GM18907 (cell line): ENCODE data around the gene SIRPB2.
"Not testable (repeated sequence)": the region's sequence is repeated elsewhere in the genome, so short reads cannot be mapped to it uniquely, and the experiment has no call there.

ENCODE experiments used
- ATAC-seq: cut with Tn5 transposase; IDR thresholded peaks from one replicate; pipeline ENCODE4 v1.9.1; 2021; ENCODE audit warnings: mild to moderate bottlenecking, moderate library complexity; ENCODE audit not compliant: unreplicated experiment

The SIRPB2 gene

DNA sequence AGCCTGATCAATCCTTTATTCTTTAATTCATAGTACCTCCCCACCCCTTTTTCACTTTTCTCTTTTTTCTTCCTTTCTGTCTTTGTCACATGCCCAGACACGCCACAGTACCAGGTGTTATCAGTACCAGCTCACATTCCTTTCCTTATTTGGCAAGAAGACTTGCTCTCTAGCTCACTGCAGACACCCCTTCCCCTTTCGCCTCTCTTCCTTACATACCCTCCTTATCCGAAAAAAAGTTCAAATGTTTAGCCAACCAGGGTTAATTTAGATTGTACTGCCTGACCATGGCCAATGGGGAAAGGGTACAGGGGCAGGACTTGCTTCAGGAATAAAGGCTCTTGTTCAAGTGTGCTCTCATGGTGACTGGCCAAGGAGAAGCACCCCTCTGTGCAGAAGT lies 9.3 kb upstream of the SIRPB2 start:
- no peak for ATAC-seq

DNA sequence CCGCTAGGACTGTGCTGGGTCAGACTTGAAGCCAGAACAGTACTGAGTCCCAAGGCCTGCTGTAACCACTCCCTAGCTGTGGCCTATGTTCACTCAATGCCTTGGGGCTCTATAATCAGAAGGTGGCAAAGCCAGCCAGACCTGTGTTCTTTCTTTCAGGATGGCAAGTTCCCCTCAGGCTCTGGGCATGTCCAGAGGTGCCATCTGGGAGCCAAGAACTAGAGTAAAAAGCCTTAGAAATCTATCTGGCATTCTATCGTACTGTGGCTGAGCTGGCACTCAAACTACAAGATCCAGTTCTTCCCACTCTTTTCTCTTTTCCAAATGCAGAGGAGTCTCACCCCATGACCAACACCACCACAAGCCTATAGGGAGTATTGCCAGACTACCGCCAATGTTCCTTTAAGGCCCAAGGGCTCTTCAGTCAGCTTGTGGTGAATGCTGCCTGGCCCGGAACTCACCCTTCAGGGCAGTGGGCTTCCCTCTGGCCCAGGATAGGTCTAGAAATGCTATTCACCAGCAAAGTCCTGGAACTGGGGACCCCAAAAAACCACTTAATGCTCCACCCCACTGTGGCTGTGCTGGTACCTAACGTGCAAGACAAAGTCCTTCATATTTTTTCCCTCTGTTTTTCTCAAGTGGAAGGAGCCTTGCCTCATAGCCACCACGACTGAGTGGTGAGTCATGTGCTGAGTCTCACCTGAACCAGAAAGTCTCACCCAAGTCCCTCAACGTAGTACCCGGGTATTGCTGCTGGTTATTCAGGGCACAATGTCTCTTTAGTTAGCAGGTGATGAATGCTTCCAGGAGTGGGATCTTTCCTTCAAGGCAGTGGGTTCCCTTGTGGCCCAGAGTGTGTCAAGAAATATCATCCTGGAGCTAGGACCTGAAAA lies 8.6 kb upstream of the SIRPB2 start:
- ATAC-seq: no peak

DNA sequence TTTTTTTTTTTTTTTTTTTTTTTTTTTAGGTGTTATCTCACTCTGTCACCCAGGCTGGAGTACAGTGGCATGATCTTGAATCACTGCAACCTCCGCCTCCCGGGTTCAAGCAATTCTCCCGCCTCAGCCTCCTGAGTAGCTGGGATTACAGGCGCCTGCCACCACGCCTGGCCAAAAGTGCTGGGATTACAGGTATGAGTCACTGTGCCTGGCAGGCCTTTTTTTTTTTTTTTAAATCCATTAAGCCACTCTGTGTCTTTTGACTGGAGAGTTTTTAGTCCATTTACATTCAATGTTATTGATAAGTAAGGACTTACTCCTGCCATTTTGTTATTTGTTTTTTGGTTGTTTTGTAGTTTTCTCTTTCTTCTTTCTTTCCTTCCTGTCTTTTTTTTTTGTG lies 6.2 kb upstream of the SIRPB2 start:
- not testable (repeated sequence) for ATAC-seq

- ATAC-seq: no peak
Measured at GRCh38 chr20:1496930-1497329, 5.7 kb upstream of the SIRPB2 start.

DNA sequence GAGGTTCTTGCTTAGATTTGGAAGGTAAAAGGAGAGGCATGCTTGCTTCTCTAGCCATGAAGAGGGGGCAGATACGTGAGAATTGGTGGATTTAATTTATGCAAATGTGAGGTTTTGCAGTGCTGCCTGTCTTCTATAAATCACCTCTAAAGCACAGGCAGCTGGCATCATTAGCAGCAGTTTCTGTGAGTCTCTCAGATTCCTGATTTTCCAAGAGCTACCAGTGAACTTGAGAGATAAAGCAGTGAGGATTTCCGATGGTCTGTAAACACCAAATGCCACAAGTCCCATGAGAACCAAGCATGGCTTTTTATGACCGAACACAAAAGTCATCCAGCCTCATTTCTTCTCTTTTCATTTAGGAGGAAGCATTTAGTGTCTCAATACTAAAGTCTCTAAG lies 3.2 kb upstream of the SIRPB2 start:
- ATAC-seq: no peak

DNA sequence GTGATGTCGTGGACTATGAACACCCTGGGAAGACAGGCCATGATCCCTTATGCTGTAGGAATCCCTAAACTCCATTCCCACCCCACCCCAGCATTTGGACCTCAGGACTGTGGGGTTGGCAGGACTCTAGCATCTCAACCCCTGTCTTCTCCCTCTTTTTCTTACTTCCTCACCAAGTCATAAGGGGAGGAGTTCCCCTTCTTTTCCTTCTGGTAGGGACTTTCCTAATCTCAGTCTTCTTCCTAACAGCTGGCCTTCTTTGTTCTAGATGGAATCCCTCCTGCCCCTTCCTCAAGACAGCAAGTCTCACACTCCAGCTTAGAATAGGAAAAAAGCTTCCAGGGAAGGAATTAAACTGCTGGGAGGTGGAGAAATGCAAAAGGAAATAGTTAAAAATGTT lies 2.3 kb upstream of the SIRPB2 start:
- no peak for ATAC-seq

- no peak for ATAC-seq
Measured at GRCh38 chr20:1491860-1492642, 831 bp upstream of the SIRPB2 start.

- ATAC-seq: no peak
Measured at GRCh38 chr20:1490643-1491195, 501 bp downstream of the SIRPB2 start.

GRCh38 chr20:1489764-1490436 lies 1.3 kb downstream of the SIRPB2 start:
- ATAC-seq: no peak

DNA sequence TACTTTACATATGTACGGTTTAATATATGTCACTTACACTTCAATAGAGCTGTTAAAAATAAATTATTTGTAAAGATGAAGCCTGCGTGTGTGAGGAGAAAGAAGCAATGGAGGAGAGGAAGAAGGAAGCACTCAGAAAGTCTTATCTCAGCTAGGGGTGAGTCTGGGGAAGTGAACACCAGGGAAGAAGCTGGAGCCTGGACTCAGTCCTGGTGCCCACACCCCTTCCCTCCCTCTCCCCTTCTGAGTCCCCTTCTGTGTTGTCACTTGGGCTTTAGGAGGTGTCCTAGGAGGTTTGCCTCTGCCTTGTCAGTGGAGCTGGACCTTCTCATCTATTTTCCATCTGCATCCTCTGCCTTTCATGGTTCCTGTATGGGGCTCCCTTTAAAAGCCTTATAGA lies 1.9 kb downstream of the SIRPB2 start:
- no peak for ATAC-seq

- no peak for ATAC-seq
Measured at GRCh38 chr20:1486566-1486965, 4.7 kb downstream of the SIRPB2 start.

- ATAC-seq: no peak
Measured at GRCh38 chr20:1484438-1485116, 6.6 kb downstream of the SIRPB2 start.

- no peak for ATAC-seq
Measured at GRCh38 chr20:1479831-1480595, 11.2 kb downstream of the SIRPB2 start.

DNA sequence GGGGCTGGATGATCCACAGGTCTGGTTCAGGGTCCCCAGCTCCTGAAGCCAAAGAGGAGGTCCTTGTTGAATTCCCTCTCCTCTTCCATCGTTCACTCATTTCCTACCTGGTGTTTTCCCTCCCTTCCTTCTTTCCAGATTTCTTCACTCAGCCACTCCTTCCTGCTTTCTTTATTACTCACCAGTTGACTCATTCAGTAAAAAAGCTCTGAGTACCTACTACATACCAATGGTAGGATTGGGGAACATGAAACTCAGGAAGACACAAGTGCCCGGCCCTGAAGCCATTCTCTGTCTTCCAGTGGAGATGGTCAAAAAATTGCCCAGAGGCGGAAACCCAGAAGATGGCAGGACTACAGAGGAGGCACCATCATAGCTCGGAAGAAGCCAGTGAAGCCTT lies 12.7 kb downstream of the SIRPB2 start:
- no peak for ATAC-seq

- no peak for ATAC-seq
Measured at GRCh38 chr20:1477896-1478490, 13.2 kb downstream of the SIRPB2 start.

DNA sequence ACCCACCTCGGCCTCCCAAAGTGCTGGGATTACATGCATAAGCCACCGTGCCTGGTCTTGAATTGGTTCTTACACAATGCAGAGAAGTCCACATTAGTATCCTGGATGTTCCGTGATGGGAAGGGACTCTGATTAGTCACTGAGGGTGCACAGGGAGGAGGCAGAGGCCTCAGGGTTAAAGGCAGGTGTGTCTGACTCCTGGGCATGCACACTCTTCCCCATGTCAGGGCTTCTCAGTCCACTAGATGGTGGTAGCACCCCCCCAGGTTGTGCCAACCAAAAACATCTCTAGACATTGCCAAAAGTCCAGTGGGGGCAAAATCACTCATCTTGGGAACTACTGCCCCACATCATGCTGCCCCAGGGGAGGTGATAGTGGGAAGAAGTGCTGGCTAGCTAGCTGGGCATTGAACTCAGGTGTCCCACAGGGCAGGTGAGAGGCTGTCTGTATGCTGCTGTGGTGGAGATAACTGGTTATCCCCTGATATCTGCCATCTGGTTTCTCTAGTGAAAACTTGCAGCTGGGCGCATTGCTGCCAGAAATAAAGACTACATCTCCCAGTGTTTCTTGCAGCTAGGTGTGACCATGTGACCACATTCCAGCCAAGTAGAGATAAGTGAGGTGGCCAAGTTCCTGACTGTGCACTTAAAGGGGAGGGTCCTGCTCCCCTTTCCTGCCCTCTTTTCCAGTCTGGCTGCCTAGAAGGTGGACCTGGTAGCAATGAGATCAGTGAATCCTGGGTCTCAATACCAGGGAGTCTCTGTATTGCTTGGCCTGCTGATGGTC lies 16.2 kb downstream of the SIRPB2 start:
- ATAC-seq: no peak

DNA sequence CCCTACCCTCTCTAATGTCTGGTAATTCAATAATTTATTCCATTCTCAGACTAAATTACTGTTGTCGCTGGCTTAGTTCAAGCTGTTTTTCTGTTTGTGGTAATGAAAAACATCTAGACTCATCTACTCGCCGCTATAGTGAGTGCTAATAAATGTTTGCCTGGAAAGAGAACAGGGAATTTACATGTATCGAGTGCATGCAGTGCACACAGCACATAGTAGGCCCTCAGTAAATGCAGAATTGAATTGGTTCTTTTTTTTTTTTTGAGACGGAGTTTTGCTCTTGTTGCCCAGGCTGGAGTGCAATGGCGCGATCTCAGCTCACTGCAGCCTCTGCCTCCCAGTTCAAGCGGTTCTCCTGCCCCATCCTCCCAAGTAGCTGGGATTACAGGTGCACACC lies 16.9 kb downstream of the SIRPB2 start:
- ATAC-seq: no peak

DNA sequence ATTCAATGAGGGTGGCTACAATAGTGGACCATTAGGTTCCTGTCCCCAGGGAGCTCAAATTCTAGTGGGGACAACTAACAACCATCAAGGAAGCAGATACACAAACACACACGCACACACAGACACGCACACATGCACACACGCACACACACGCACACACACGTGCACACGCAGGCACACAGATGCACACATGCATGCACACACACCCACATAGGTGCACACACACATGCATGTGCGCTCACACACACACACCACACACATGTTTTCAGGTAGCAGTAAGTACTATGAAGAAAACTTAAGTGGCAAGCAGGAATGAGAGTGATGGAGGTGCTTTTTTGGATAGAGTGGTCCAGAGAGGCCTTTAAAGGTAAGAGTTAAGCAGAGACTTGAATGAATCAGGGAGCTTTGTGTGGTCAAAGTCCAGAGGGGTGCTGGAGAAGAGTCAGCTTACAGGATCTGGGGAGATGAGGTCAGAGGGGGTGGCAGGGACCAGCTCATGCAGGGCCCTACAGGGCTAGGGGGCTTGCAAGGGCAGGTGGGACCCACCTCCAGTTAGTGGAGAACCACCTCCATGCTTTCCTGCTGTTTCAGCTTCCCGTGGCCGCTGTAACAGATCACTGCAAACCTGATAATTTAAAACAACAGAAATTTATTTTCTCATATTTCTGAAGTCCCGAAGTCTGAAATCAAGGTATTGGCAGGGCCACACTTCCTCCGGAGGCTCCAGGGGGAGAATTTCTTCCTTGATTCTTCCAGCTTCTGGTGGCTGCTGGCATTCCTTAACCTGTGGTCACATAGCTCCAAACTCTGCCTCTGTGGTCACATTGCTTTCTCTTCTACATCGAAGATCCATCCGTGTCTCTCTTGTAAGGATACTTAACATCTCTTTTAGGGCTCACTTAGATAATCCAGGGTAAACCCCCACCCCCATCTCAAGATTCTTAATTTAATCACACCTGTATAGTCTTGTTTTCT lies 17.7 kb downstream of the SIRPB2 start:
- ATAC-seq: no peak
